ENCODE data around the gene GJB5. TPM values are rescaled to one million over a fixed set of nuclear protein-coding genes. Genes with fewer than 3 reads are reported as not detected.

GJB5 gene
- total RNA-seq, 3 donors from 2014 or later (not counting 1 experiment from before 2014, with no cell fraction given), result not detected

DNA sequence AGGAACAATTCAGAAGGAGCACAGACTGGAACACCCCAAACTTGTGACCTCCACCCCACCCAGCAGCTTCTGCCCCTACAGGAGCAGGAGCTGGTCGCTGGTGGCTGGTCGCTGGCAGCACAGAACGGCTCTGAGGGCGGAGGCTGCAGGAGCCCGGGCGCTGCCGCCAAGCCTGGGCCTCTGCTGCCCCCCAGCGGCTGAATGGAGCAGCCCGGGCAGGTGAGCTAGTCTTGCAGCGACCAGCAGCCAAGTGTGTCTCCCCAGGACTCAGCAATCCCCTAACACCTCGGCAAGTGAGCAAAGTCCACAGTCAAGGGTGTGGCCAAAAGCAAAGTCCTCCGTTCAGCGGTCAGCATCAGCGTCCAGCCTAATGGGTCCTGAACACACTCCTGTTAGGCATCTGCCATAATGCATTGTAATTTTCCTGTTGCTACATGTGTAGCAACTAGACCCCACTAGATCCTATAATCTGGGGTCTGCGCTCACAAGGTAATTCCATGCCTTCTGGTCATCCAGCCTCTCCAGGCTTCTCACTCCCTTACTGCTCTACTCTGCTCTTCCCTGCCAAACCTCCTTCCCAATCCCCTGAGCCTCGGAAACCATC lies 12.1 kb upstream of the GJB5 start:
- H3K4me3 Mint-ChIP-seq, result no peak overlapping the region
- ATAC-seq (peak; percentile 70 to 98 (median 83)), DNase-seq (peak; percentile 69 to 78)
- Histone ChIP-seq H3K27me3 (ENCODE audit: control insufficient read depth, insufficient read depth, low read length) (no peaks in the 10 kb centered on the region), H3K27ac (ENCODE audit: low read length) (no peak overlapping the region), H3K4me3 (ENCODE audit: low read length) (no peak overlapping the region), H3K9me3 (ENCODE audit: control insufficient read depth, insufficient read depth, low read length) (no peaks in the 10 kb centered on the region), H3K4me1 (ENCODE audit: control insufficient read depth, insufficient read depth, low read length) (peaks cover 3% of the 10 kb centered on the region), H3K36me3 (ENCODE audit: control insufficient read depth, insufficient read depth, low read length) (no peaks in the 10 kb centered on the region)
- intact Hi-C loops (cut with micrococcal nuclease), result loop anchor here (1.0 to 5.0 kb wide), 2 partner anchors 282 to 1110 kb away; no protein-coding TSS in a partner anchor
- WGBS (ENCODE audit: insufficient coverage), result 13% methylated on average over 16 of the region's 16 CpGs
- H3K36me3 Mint-ChIP-seq, result no peaks in the 10 kb centered on the region
- peak; percentile 88 for TF ChIP-seq CTCF (IDR thresholded peaks at IDR 0.05)
- H3K27me3 Mint-ChIP-seq (ENCODE audit: low read depth in 2 of 2), result peaks cover 6 to 10% of the 10 kb centered on the region in 2 donors
- H3K9me3 Mint-ChIP-seq, result no peaks in the 10 kb centered on the region
- H3K4me1 Mint-ChIP-seq, result peaks cover 4 to 8% of the 10 kb centered on the region in 2 donors
- H3K27ac Mint-ChIP-seq, result no peak overlapping the region

- DNase-seq, result no peak
- Histone ChIP-seq H3K9me3 (ENCODE audit: control insufficient read depth, insufficient read depth, low read length) (no peaks in the 10 kb centered on the region), H3K27ac (ENCODE audit: low read length) (no peak overlapping the region), H3K36me3 (ENCODE audit: control insufficient read depth, insufficient read depth, low read length) (no peaks in the 10 kb centered on the region), H3K4me3 (ENCODE audit: low read length) (no peak overlapping the region), H3K4me1 (ENCODE audit: control insufficient read depth, insufficient read depth, low read length) (peaks cover 3% of the 10 kb centered on the region), H3K27me3 (ENCODE audit: control insufficient read depth, insufficient read depth, low read length) (no peaks in the 10 kb centered on the region)
- Mint-ChIP-seq H3K36me3 (no peaks in the 10 kb centered on the region), H3K9me3 (no peaks in the 10 kb centered on the region), H3K27ac (no peak overlapping the region), H3K27me3 (ENCODE audit: low read depth in 2 of 2) (peaks cover 6 to 10% of the 10 kb centered on the region in 2 donors), H3K4me1 (peaks cover 4 to 8% of the 10 kb centered on the region in 2 donors), H3K4me3 (no peak overlapping the region)
- intact Hi-C loops (cut with micrococcal nuclease), result loop anchor here (5.0 kb wide), 1 partner anchor 1111 kb away; no protein-coding TSS in a partner anchor
- 76% methylated on average over 6 of the region's 6 CpGs for WGBS (ENCODE audit: insufficient coverage)
- ATAC-seq, result no peak
- no peak for TF ChIP-seq CTCF (IDR thresholded peaks at IDR 0.05)
These were observed 11.1 kb upstream of the GJB5 start for GRCh38 chr1:34743775-34744174.

DNA sequence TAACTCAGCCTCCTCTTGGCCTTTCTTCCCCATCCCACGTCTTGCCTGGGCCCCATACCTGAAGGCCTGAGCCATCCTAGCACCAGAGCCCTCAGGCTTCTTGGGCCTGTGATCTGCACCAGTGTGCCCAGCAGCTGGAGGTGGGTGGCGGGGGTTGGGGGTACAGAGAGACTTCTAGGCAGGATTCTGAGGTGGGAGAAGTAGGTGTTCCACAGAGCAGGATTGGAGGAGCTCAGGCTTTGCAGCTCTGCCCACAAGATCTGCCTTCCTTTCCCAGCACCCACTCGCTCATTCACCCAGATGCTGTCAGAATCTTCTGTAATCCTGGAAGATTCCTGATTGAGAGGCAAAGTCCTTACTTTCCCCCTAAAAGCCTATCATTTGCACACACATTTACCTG lies 10.0 kb upstream of the GJB5 start:
- no peaks in the 10 kb centered on the region for H3K27me3 ChIP-seq (ENCODE audit: control insufficient read depth, insufficient read depth, low read length)
- Mint-ChIP-seq H3K9me3 (no peaks in the 10 kb centered on the region), H3K27me3 (ENCODE audit: low read depth in 2 of 2) (peaks cover 6 to 12% of the 10 kb centered on the region in 2 donors), H3K4me1 (peaks cover 4 to 8% of the 10 kb centered on the region in 2 donors), H3K36me3 (no peaks in the 10 kb centered on the region), H3K27ac (no peak overlapping the region), H3K4me3 (no peak overlapping the region)
- no peaks in the 10 kb centered on the region for H3K9me3 ChIP-seq (ENCODE audit: control insufficient read depth, insufficient read depth, low read length)
- WGBS (ENCODE audit: insufficient coverage), result 76% methylated on average over 3 of the region's 3 CpGs
- DNase-seq (no peak), ATAC-seq (no peak)
- H3K4me3 ChIP-seq (ENCODE audit: low read length), result no peak overlapping the region
- intact Hi-C loops (cut with micrococcal nuclease), result loop anchor here (5.0 kb wide), 1 partner anchor 1113 kb away; no protein-coding TSS in a partner anchor
- H3K36me3 ChIP-seq (ENCODE audit: control insufficient read depth, insufficient read depth, low read length), result no peaks in the 10 kb centered on the region
- peaks cover 3% of the 10 kb centered on the region for H3K4me1 ChIP-seq (ENCODE audit: control insufficient read depth, insufficient read depth, low read length)
- no peak for TF ChIP-seq CTCF (IDR thresholded peaks at IDR 0.05)
- H3K27ac ChIP-seq (ENCODE audit: low read length), result no peak overlapping the region

DNA sequence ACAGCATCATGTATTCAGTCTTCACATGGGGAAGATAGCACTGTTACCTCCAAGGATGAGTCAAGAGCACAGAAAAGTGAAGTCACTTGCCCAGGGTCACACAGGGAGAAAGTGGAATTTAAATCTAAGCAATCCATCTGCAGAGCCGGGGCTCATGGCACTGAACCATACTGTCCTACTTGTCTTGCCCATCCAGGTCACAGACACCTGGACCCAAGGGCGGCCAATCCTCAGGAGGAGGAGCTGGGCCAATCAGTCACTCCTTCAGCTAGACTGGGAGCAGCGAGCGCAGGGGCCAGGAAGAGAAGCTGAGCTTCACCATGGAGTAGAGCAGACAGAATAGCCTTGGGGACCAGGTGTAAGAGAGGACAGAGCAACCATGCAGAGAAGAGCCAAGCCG lies 9.2 kb upstream of the GJB5 start:
- Histone ChIP-seq H3K4me1 (ENCODE audit: control insufficient read depth, insufficient read depth, low read length) (peaks cover 3% of the 10 kb centered on the region), H3K27ac (ENCODE audit: low read length) (no peak overlapping the region), H3K9me3 (ENCODE audit: control insufficient read depth, insufficient read depth, low read length) (no peaks in the 10 kb centered on the region), H3K4me3 (ENCODE audit: low read length) (no peak overlapping the region), H3K27me3 (ENCODE audit: control insufficient read depth, insufficient read depth, low read length) (no peaks in the 10 kb centered on the region), H3K36me3 (ENCODE audit: control insufficient read depth, insufficient read depth, low read length) (no peaks in the 10 kb centered on the region)
- Mint-ChIP-seq H3K27ac (no peak overlapping the region), H3K27me3 (ENCODE audit: low read depth in 2 of 2) (peaks cover under 1 to 8% of the 10 kb centered on the region in 2 donors), H3K9me3 (no peaks in the 10 kb centered on the region), H3K36me3 (no peaks in the 10 kb centered on the region), H3K4me1 (peaks cover 4 to 8% of the 10 kb centered on the region in 2 donors), H3K4me3 (no peak overlapping the region)
- intact Hi-C loops (cut with micrococcal nuclease), result no loop called here
- WGBS (ENCODE audit: insufficient coverage), result 79% methylated on average over 5 of the region's 5 CpGs
- ATAC-seq (no peak), DNase-seq (no peak)
- TF ChIP-seq CTCF (IDR thresholded peaks at IDR 0.05), result no peak

All from natural killer cell (primary cell).